H9 (cell line): ENCODE results near the gene RABEP1. TPM values are rescaled to one million over a fixed set of nuclear protein-coding genes. Genes with fewer than 3 reads are reported as not detected.

Experiments
- DNase-seq: peaks from one replicate; pipeline ENCODE4 v3.0.0-alpha.2; 2017
- H2AFZ ChIP-seq: one replicate; pipeline ENCODE4 v1.6.1; 2013; ENCODE audit warnings: mild to moderate bottlenecking, low read length, control low read depth, moderate library complexity
- H2AK5ac ChIP-seq: 2 replicates; pipeline ENCODE4 v1.6.1; 2013; ENCODE audit warnings: low read length, control low read depth, mixed read lengths; ENCODE audit not compliant: insufficient read length
- H2BK120ac ChIP-seq: one replicate; pipeline ENCODE4 v1.6.1; 2013; ENCODE audit warnings: low read depth, mild to moderate bottlenecking, low read length, control low read depth, inconsistent platforms; ENCODE audit not compliant: poor library complexity, severe bottlenecking
- H2BK12ac ChIP-seq: 2 replicates; pipeline ENCODE4 v1.6.1; 2013; ENCODE audit warnings: low read length, control low read depth, mixed read lengths, low read depth; ENCODE audit not compliant: insufficient read length
- H2BK15ac ChIP-seq: 2 replicates; pipeline ENCODE4 v1.6.1; 2013; ENCODE audit warnings: low read depth, low read length, control low read depth
- H2BK20ac ChIP-seq: one replicate; pipeline ENCODE4 v1.6.1; 2013; ENCODE audit warnings: low read depth, mild to moderate bottlenecking, low read length, control low read depth, inconsistent platforms; ENCODE audit not compliant: poor library complexity, severe bottlenecking
- H2BK5ac ChIP-seq: 2 replicates; pipeline ENCODE4 v1.6.1; 2013; ENCODE audit warnings: low read length, control low read depth, mixed read lengths; ENCODE audit not compliant: insufficient read length
- H3K14ac ChIP-seq: 2 replicates; pipeline ENCODE4 v1.6.1; 2013; ENCODE audit warnings: low read length, control low read depth; ENCODE audit not compliant: insufficient read depth
- H3K18ac ChIP-seq: 2 replicates; pipeline ENCODE4 v1.6.1; 2013; ENCODE audit warnings: low read depth, mild to moderate bottlenecking, mixed read lengths, low read length, control low read depth; ENCODE audit not compliant: insufficient read length
- H3K23ac ChIP-seq: 2 replicates; pipeline ENCODE4 v1.6.1; 2013; ENCODE audit warnings: low read length, control low read depth, mixed read lengths, low read depth; ENCODE audit not compliant: insufficient read length
- H3K23me2 ChIP-seq: 2 replicates; pipeline ENCODE4 v1.6.1; 2013; ENCODE audit warnings: low read depth, mild to moderate bottlenecking, mixed read lengths, low read length, control low read depth; ENCODE audit not compliant: insufficient read length, poor library complexity, severe bottlenecking
- H3K27ac ChIP-seq: 2 replicates; pipeline ENCODE4 v1.5.1; 2013; ENCODE audit warnings: low read length, control low read depth, mixed read lengths, low read depth; ENCODE audit not compliant: insufficient read length
- H3K27me3 ChIP-seq: 2 replicates; pipeline ENCODE4 v1.6.1; 2013; ENCODE audit warnings: low read length, control low read depth, inconsistent platforms; ENCODE audit not compliant: insufficient read depth
- H3K4ac ChIP-seq: 2 replicates; pipeline ENCODE4 v1.6.1; 2013; ENCODE audit warnings: low read depth, mild to moderate bottlenecking, control low read depth, inconsistent platforms, low read length, moderate library complexity
- H3K4me1 ChIP-seq: 2 replicates; pipeline ENCODE4 v1.6.1; 2013; ENCODE audit warnings: low read length, control low read depth, inconsistent platforms; ENCODE audit not compliant: insufficient read depth
- H3K4me2 ChIP-seq: 2 replicates; pipeline ENCODE4 v1.6.1; 2013; ENCODE audit warnings: low read length, control low read depth, mixed read lengths; ENCODE audit not compliant: insufficient read length, insufficient read depth
- H3K56ac ChIP-seq: 2 replicates; pipeline ENCODE4 v1.6.1; 2013; ENCODE audit warnings: low read depth, mild to moderate bottlenecking, mixed read lengths, low read length, control low read depth; ENCODE audit not compliant: insufficient read length
- H3K79me1 ChIP-seq: 2 replicates; pipeline ENCODE4 v1.6.1; 2013; ENCODE audit warnings: low read depth, mild to moderate bottlenecking, moderate library complexity, low read length, control low read depth, inconsistent platforms; ENCODE audit not compliant: insufficient read depth, poor library complexity, severe bottlenecking
- H3K79me2 ChIP-seq: 2 replicates; pipeline ENCODE4 v1.6.1; 2013; ENCODE audit warnings: low read length, control low read depth, inconsistent platforms; ENCODE audit not compliant: insufficient read depth
- H3K9ac ChIP-seq: 2 replicates; pipeline ENCODE4 v1.6.1; 2013; ENCODE audit warnings: low read length, control low read depth, mixed read lengths; ENCODE audit not compliant: insufficient read length; ENCODE audit errors: extremely low read depth
- H3K9me3 ChIP-seq: one replicate; pipeline ENCODE4 v1.6.1; 2013; ENCODE audit warnings: low read depth, low read length, inconsistent platforms; ENCODE audit not compliant: control insufficient read depth
- H3T11ph ChIP-seq: one replicate; pipeline ENCODE4 v1.6.1; 2013; ENCODE audit warnings: mild to moderate bottlenecking, low read length, control low read depth, inconsistent platforms
- H4K20me1 ChIP-seq: one replicate; pipeline ENCODE4 v1.6.1; 2013; ENCODE audit not compliant: control insufficient read depth, insufficient read length, insufficient read depth
- H4K5ac ChIP-seq: 2 replicates; pipeline ENCODE4 v1.6.1; 2013; ENCODE audit warnings: low read depth, mild to moderate bottlenecking, mixed read lengths, low read length, control low read depth; ENCODE audit not compliant: insufficient read length
- H4K8ac ChIP-seq: replicated peaks from 2 replicates; pipeline ENCODE4 v1.6.1; 2013; ENCODE audit warnings: low read length, control low read depth, mixed read lengths, low read depth; ENCODE audit not compliant: insufficient read length
- H4K91ac ChIP-seq: 2 replicates; pipeline ENCODE4 v1.6.1; 2013; ENCODE audit warnings: low read depth, mild to moderate bottlenecking, moderate library complexity, mixed read lengths, low read length, control low read depth; ENCODE audit not compliant: insufficient read length
- H3K27ac Mint-ChIP-seq, 3 experiments: 2 replicates in 2 of 3; 3 replicates in 1 of 3; pipeline ENCODE4 v1.8.0; 2020 to 2021; ENCODE audit warnings: mixed read lengths in 3 of 3, mild to moderate bottlenecking in 1 of 3, moderate library complexity in 1 of 3
- H3K27me3 Mint-ChIP-seq: 2 replicates; pipeline ENCODE4 v1.8.0; 2021; ENCODE audit warnings: low read depth, mild to moderate bottlenecking, moderate library complexity, mixed read lengths
- H3K36me3 Mint-ChIP-seq, 3 experiments: 2 replicates in 2 of 3; 3 replicates in 1 of 3; pipeline ENCODE4 v1.8.0; 2020 to 2021; ENCODE audit warnings: low read depth in 3 of 3, mixed read lengths in 3 of 3; ENCODE audit not compliant: insufficient read depth in 1 of 3
- H3K4me1 Mint-ChIP-seq, 2 experiments: 2 replicates each; pipeline ENCODE4 v1.8.0; 2020; ENCODE audit warnings: mixed read lengths in 2 of 2
- H3K4me3 Mint-ChIP-seq, 2 experiments: 2 replicates in 1 of 2; 3 replicates in 1 of 2; pipeline ENCODE4 v1.8.0; 2020 to 2021; ENCODE audit warnings: mild to moderate bottlenecking in 2 of 2, mixed read lengths in 2 of 2, moderate library complexity in 1 of 2
- H3K9me3 Mint-ChIP-seq, 2 experiments: 2 replicates in 1 of 2; 3 replicates in 1 of 2; pipeline ENCODE4 v1.8.0; 2020; ENCODE audit warnings: mild to moderate bottlenecking in 2 of 2, mixed read lengths in 2 of 2, moderate library complexity in 1 of 2
- WGBS: extraction: QIAGEN DNeasy Blood & Tissue Kit; methylation state at CpG from one replicate; pipeline ENCODE4 v1.1.7; 2013; ENCODE audit warnings: missing lambda C conversion rate, low lambda C conversion rate, mixed read lengths; ENCODE audit not compliant: insufficient read length; ENCODE audit errors: extremely low coverage; 5-methylcytosine and 5-hydroxymethylcytosine counted together
- total RNA-seq: library from RNA; stranded (reverse); gene quantifications from 2 replicates; pipeline ENCODE4 v1.2.1, GENCODE V29; 2021
- TF ChIP-seq, protein P1 (sequence below): fragments of 200-600 bp; sonication (generic); conservative IDR thresholded peaks from 3 replicates; pipeline ENCODE4 v1.8.0; 2021; ENCODE audit warnings: antibody characterized with exemption, mild to moderate bottlenecking

The RABEP1 gene
- total RNA-seq, 1 experiment from 2014 or later: 46.9 TPM

GRCh38 chr17:5330981-5331380, 48.9 kb downstream of the RABEP1 start:
- H3K27me3 Mint-ChIP-seq: no peaks in the 10 kb centered on the region
- WGBS: no CpG with 5 or more reads among the region's 2 CpGs
- no peak overlapping the region for H3K27ac ChIP-seq
- H3K9me3 Mint-ChIP-seq: no peaks in the 10 kb centered on the region
- TF ChIP-seq, protein P1, sequence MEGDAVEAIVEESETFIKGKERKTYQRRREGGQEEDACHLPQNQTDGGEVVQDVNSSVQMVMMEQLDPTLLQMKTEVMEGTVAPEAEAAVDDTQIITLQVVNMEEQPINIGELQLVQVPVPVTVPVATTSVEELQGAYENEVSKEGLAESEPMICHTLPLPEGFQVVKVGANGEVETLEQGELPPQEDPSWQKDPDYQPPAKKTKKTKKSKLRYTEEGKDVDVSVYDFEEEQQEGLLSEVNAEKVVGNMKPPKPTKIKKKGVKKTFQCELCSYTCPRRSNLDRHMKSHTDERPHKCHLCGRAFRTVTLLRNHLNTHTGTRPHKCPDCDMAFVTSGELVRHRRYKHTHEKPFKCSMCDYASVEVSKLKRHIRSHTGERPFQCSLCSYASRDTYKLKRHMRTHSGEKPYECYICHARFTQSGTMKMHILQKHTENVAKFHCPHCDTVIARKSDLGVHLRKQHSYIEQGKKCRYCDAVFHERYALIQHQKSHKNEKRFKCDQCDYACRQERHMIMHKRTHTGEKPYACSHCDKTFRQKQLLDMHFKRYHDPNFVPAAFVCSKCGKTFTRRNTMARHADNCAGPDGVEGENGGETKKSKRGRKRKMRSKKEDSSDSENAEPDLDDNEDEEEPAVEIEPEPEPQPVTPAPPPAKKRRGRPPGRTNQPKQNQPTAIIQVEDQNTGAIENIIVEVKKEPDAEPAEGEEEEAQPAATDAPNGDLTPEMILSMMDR: no peak
- no peak overlapping the region for H2BK5ac ChIP-seq
- no peak overlapping the region for H3K27ac Mint-ChIP-seq
- H4K5ac ChIP-seq: no peak overlapping the region
- H3K14ac ChIP-seq: no peak overlapping the region
- H3K27me3 ChIP-seq: no peaks in the 10 kb centered on the region
- no peaks in the 10 kb centered on the region for H3K79me2 ChIP-seq
- no peaks in the 10 kb centered on the region for H3K4me1 Mint-ChIP-seq
- no peak overlapping the region for H3T11ph ChIP-seq
- H3K4me1 ChIP-seq: no peaks in the 10 kb centered on the region
- no peak overlapping the region for H3K4ac ChIP-seq
- H2AK5ac ChIP-seq: no peak overlapping the region
- no peaks in the 10 kb centered on the region for H3K9me3 ChIP-seq
- H3K18ac ChIP-seq: no peak overlapping the region
- H2AFZ ChIP-seq: no peak overlapping the region
- peaks cover 13 to 24% (median 20%) of the 10 kb centered on the region in 3 experiments; a peak in 6 of 7 replicates for H3K36me3 Mint-ChIP-seq
- H2BK20ac ChIP-seq: no peak overlapping the region
- no peak overlapping the region for H3K56ac ChIP-seq
- no peak overlapping the region for H3K4me3 Mint-ChIP-seq
- H3K23me2 ChIP-seq: no peaks in the 10 kb centered on the region
- no peak overlapping the region for H3K23ac ChIP-seq
- no peak overlapping the region for H2BK12ac ChIP-seq
- peaks cover 4% of the 10 kb centered on the region for H3K79me1 ChIP-seq
- H4K91ac ChIP-seq: no peak overlapping the region
- DNase-seq: no peak
- no peak overlapping the region for H4K8ac ChIP-seq
- no peak overlapping the region for H2BK15ac ChIP-seq
- H4K20me1 ChIP-seq: no peaks in the 10 kb centered on the region
- H3K4me2 ChIP-seq: no peak overlapping the region
- H3K9ac ChIP-seq: no peak overlapping the region
- no peak overlapping the region for H2BK120ac ChIP-seq
